Femur (tissue), 1 donor: ENCODE results near the gene HBP1.
"Not testable (repeated sequence)": the region's sequence is repeated elsewhere in the genome, so short reads cannot be mapped to it uniquely, and the experiment has no call there.

Source experiments
- DNase-seq: peaks from one replicate; pipeline ENCODE4 v3.0.0-alpha.2; 2017

Gene HBP1

GRCh38 chr7:107168233-107169119, at the start of gene HBP1:
Gene HBP1, plus strand, starts transcription at chr7:107169003. Its CDS starts 10,891 bp downstream, at chr7:107179894.
- DNase-seq, result peak; percentile 100

DNA sequence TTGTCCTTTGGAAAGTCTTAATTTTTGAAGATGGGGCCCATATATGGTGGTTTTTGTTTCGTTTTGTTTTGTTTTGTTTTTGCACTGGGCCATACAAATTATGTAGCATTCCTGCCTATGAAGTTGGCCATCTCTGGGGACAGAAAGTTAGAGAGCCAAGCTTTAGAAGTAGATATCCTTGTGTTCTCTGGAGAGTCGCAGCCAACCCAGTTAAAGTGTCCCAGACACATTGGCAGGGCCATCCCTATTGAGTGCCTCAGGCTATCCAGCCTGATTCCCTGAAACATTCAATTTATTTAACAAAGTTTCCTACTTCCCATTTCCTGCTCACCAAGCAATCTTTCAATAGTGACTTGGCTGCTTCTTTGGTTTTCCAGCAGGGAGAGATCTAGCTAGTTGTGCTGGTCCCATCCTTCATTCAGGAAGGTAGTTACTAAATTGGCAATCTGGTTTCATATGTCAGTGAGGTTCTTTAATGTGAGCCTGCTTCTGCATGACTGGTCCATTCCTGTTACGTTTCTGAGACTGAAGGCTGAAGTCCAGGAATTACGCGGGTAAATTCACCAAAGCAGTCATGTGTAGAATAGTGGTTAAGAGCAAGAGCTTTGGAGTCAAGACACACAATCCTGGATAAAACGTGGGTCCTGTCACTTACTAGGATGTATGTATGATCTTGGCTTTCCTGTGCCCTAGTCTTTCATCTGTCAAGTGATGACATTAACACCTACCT, 49.3 kb upstream of the HBP1 start:
- DNase-seq, result no peak

- no peak for DNase-seq
These were observed 46.3 kb upstream of the HBP1 start for GRCh38 chr7:107122486-107122911.

DNA sequence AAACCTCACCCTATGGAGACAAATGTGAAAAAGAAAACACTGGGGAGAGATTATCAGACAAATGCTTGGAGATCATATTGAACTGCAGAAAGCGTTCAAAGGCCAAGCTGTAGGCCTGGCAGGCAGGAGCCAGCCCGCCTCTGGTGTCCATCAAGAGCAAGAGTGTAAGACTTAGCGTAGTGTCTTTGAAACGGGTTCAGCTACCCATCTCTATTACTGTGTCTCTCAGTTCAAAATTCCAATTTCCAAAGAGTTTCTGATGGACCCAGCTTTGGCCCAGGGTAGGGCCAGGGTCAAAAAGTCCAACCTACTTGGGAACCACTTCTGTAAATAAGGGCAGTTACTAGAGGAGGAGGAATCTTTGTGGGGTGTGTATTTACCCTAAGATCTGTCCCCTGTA, 45.4 kb upstream of the HBP1 start:
- no peak for DNase-seq

- DNase-seq, result no peak
These were observed 43.3 kb upstream of the HBP1 start for GRCh38 chr7:107125475-107125874.

DNA sequence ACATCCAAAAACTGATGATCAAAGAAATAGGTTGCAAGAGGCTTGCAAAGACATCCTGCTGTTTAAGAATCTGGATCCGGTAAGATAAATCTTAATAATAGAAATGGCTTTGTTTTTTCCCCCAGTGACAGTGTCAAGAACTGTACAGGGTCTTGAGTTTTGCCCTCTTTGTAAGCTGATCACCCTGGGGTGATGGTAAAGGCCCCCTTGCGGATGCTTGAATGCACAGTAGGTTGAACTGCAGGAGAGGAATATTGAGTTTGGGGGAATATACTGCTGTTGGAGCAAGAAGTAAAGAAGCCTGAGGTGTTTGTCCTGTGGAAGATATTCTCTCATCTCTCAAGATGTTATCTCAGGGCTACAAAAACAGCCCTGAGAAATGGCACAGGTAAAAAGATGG, 40.6 kb upstream of the HBP1 start:
- no peak for DNase-seq

GRCh38 chr7:107128748-107129147, 40.1 kb upstream of the HBP1 start:
- no peak for DNase-seq

DNA sequence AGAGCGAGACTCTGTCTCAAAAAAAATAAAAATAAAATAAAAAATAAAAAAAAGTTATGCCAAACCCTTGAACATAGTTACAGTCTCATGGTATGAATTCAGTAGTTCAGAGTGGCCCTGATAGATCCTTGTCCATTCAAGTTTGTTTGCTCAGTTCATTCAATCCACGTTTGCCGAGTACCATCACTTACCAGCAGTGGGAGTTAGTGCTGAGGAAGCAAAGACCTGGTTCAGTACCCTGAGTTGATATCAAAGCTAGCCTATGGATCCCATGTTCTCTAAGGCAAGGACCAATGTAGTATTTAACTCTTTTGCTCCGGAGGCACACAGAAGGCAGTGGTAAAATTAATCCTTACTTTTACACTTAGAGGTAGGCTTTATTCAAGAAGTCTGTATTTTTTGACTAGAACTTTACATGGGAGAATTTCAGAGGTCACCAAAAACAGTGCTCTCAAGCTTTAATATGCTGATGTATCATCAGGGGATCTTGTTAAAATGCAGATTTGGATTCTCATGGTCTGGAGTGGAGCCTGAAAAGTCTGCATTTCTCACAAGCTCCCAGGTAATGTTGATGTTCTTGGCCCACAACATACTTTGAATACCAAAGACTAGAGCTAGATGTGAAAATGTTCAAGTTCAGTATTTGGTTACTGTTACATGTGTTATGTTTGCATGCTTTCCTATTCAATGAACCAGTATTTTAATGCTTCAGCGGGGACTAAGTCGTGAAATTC, 38.1 kb upstream of the HBP1 start:
- DNase-seq, result no peak

DNA sequence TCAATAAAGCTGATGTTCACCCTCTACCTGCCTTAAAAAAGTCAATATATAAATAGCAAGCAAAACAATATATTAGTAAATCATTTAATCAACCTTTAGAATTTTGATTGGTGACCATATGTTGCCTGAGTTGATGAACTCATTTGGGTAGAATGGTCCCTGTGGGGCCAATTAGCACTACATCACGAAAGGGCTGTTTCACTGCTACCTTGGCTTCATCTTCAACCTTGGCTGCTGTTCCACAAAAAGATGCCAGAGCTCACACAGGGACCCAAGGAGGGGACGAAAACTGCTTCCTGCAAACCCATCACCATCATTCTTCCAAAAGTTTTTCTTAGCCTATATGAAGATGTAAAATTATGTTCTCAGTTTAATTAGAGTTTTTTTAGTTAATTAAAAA, 35.4 kb upstream of the HBP1 start:
- DNase-seq, result no peak

DNA sequence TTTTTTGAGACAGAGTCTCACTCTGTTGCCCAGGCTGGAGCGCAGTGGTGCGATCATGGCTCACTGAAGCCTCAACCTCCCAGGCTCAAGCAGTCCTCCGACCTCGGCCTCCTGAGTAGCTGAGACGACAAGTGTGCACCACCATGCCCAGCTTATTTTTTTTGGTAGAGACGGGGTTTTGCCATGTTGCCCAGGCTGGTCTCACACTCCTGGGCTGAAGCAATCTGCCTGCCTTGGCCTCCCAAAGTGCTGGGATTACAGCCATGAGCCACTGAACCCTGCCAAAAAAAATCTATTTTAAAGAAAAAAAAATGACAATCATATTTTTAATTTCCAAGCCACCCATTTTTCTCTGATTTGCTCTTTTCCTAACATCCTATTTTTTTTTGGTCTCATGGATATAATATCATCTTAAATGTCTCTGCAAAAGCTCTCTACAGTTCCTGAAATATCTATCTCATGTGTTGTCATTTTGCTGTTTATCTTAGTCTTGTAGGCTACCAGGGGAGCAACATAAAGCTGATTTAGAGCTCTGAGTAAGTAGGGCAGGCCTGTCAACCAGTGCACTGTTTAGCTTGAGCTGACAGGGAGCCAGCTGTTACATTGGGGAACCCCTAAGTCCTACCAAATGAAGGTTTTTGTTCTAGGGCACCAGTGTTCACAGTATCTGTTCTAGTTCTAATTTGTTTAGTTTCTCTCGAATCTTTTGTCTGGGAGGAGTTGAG, 29.9 kb upstream of the HBP1 start:
- DNase-seq, result no peak

GRCh38 chr7:107143875-107144274, 24.9 kb upstream of the HBP1 start:
- DNase-seq, result not testable (repeated sequence)

GRCh38 chr7:107145067-107145838, 23.6 kb upstream of the HBP1 start:
- no peak for DNase-seq

DNA sequence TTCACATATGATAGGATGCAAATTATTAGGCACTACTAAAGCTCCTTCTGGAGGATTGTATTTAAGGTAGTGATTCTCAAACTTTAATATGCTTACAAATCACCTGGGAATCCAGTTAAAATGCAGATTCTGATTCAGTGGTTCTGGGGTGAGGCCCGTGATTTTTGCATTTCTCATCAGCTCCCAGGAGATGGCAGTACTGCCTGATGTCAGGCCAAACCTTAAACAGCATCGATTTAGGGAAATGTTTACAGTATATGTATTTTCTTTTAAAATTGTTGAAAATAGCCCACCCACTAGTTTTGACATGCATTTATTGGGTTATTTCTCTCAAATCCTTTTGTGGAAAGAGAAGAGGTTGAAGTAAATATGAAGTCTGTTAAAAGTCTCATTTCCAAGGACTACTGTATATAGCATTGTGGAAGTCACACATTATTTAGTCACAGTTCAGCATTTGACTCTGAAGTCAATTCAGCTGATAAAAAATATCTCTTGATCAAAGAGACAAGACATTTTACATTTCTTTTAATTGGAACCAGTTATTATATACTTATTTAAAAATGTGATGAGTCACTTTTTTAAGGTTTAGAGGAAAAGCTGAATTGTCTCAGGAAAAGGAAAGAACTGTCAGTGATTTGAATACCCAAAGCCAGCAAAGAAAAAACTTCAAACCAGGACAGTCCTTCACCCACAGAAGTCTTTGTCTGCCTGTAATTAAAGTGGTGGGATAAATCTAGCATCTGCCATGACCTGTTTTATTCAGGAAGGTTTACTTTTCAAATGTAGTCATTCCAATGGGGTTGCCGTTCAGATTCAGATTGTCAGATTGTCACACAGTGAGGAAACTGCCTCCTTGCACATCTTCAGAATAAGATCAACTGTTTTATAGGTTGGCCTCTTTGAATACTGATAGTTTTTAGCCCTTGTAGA, 21.1 kb upstream of the HBP1 start:
- peak; percentile 30 for DNase-seq

DNA sequence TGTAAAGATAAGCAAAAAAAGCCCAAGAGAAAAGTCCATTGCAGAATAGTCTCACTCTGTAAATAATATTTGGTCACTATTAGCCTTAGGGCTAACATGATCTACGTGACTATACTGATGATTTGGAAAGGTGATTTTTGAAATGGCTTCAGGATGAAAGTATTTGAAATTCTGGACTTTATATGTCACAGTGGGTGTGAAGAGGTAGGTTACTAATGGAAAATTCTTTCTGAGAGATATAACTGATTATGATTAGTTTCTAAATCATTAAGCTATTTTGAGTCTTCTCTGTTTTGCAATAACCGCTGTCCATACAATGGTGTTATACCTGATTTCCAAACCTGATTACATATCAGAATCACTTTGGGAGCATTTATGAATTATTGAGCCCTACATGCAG, 20.1 kb upstream of the HBP1 start:
- no peak for DNase-seq

- no peak for DNase-seq
These were observed 18.9 kb upstream of the HBP1 start for GRCh38 chr7:107149863-107150262.

DNA sequence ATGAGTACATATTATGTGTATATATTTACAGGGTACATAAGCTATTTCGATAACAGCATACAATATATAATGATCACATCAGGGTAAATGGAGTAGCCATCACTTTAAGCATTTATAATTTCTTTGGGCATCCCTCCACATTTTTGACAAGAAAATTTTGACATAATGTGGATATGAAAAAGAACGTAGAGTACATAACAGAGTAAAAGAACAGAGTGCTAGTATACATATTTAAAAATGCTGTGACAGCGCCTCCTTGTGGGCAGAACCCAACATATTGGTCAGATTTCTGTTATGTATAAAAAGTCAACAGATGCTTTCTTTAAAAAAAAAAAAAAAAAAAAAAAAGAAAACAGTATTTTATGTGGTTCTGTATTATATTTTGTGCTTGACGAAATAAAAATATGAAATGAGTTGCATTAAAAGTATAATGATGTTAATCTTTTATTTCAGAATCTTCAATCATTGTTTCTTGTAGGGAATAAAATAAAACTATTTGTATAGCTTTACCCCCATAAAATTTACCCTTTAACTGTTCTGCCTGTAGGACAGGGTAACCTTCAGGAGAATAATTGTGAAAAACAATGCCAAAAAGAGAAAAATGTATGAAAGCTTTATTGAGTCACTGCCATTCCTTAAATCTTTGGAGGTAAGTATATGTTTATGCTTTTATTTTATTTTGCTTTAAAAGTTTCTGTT, 18.3 kb upstream of the HBP1 start:
- peak; percentile 83 for DNase-seq

DNA sequence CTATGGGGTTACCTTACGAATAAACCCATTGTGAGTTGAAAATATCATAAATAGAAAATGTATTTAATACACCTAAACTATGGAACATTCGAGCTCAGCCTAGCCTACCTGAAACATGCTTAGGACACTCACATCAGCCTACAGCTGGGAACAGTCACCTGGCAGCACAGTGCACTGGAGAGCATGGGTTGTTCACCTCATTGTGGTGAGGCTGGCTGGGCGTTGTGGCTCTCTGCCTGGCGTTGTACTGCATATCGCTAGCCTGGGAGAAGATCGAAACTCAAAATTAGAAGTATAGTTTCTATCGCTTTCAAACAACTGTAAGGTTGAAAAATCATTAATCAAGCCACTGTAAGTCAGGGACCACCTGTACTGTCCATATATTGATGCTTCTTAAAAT, 17.3 kb upstream of the HBP1 start:
- DNase-seq, result no peak

GRCh38 chr7:107152011-107152410, 16.8 kb upstream of the HBP1 start:
- DNase-seq, result no peak

- no peak for DNase-seq
These were observed 14.0 kb upstream of the HBP1 start for GRCh38 chr7:107154826-107155225.

- DNase-seq, result not testable (repeated sequence)
These were observed 13.1 kb upstream of the HBP1 start for GRCh38 chr7:107155726-107156125.
